ENCODE results near the gene NFIC.
"Not testable (repeated sequence)": the region's sequence is repeated elsewhere in the genome, so short reads cannot be mapped to it uniquely, and the experiment has no call there.

The NFIC gene

GRCh38 chr19:3440082-3440481 lies 73.7 kb downstream of the NFIC start:
- TF ChIP-seq CTCF (conservative IDR thresholded peaks at IDR 0.05) = peak; percentile 51
- H3K27ac ChIP-seq = no peak overlapping the region

- H3K27ac ChIP-seq = no peak overlapping the region
- TF ChIP-seq CTCF (conservative IDR thresholded peaks at IDR 0.05) = no peak
Measured at GRCh38 chr19:3441089-3441985, 75.0 kb downstream of the NFIC start.

GRCh38 chr19:3441986-3442329 lies 75.6 kb downstream of the NFIC start:
- TF ChIP-seq CTCF (conservative IDR thresholded peaks at IDR 0.05) = no peak
- H3K27ac ChIP-seq = no peak overlapping the region

GRCh38 chr19:3442487-3443071 lies 76.2 kb downstream of the NFIC start:
- H3K27ac ChIP-seq = no peak overlapping the region
- no peak for TF ChIP-seq CTCF (conservative IDR thresholded peaks at IDR 0.05)

- H3K27ac ChIP-seq = no peak overlapping the region
- TF ChIP-seq CTCF (conservative IDR thresholded peaks at IDR 0.05) = no peak
Measured at GRCh38 chr19:3443840-3444694, 77.7 kb downstream of the NFIC start.

- TF ChIP-seq CTCF (conservative IDR thresholded peaks at IDR 0.05) = no peak
Measured at GRCh38 chr19:3444695-3445234, 78.4 kb downstream of the NFIC start.

GRCh38 chr19:3446657-3447056 lies 80.3 kb downstream of the NFIC start:
- H3K27ac ChIP-seq = not testable (repeated sequence)

More at GRCh38 chr19:3444695-3445234, 78.4 kb downstream of the NFIC start:
- no peak overlapping the region for H3K27ac ChIP-seq
